HCT116 (cell line): ENCODE results near the gene MACF1.
A peak's percentile ranks its signal among the peaks of the same experiment; 100 is the strongest.

ENCODE experiments used
- CTCF ChIP-seq, 3 experiments: fragments of 200-600 bp in 1 of 3; sonication (generic) in 1 of 3; IDR thresholded peaks in 2 of 3; conservative IDR thresholded peaks in 1 of 3; 2 replicates each; pipeline ENCODE4 v1.5.1; 2012 to 2017; ENCODE audit warnings: low read depth in 2 of 3, low read length in 2 of 3, antibody characterized with exemption in 1 of 3, borderline replicate concordance in 1 of 3, control low read depth in 1 of 3, mild to moderate bottlenecking in 1 of 3, mixed read lengths in 1 of 3, mixed run types in 1 of 3, moderate library complexity in 1 of 3; ENCODE audit not compliant: insufficient read depth in 1 of 3
- EZH2 ChIP-seq: fragments of 200-600 bp; sonication (generic); IDR thresholded peaks from 2 replicates; pipeline ENCODE4 v1.6.1; 2017; ENCODE audit warnings: antibody characterized with exemption, mixed run types
- POLR2A ChIP-seq: IDR thresholded peaks from 2 replicates; pipeline ENCODE4 v1.7.0; 2011; ENCODE audit warnings: borderline replicate concordance; ENCODE audit not compliant: insufficient read depth, insufficient read length; ENCODE audit errors: extremely low read depth
- POLR2AphosphoS5 ChIP-seq: IDR thresholded peaks from 2 replicates; pipeline ENCODE4 v1.6.1; 2011; ENCODE audit warnings: mild to moderate bottlenecking, low read depth, low read length, moderate library complexity
- RAD21 ChIP-seq: IDR thresholded peaks from 2 replicates; pipeline ENCODE4 v1.6.1; 2012; ENCODE audit warnings: low read depth, mild to moderate bottlenecking

- peak; percentile 5 for TF ChIP-seq POLR2AphosphoS5
- TF ChIP-seq POLR2A, result no peak
- peak; percentile 53 to 76 (median 69); a peak in 5 of 6 replicates for TF ChIP-seq CTCF (IDR thresholded peaks at IDR 0.05 in 2 of 3, conservative IDR thresholded peaks at IDR 0.05 in 1 of 3; ENCODE audit: borderline replicate concordance in 1 of 3, insufficient read depth in 1 of 3, low read depth in 2 of 3, low read length in 2 of 3)
- peak; percentile 80 for TF ChIP-seq RAD21
- no peak for TF ChIP-seq EZH2
Measured at GRCh38 chr1:39410915-39411436, 206.5 kb downstream of the MACF1 start.
